Stimulated activated CD4-positive, alpha-beta T cell treated with anti-CD3 and anti-CD28 coated beads, Interleukin-1b, Interleukin-23, amount 100 ng/mL, for 4 hours (primary cell): Measurements from ENCODE around the gene TUBGCP2.
"Not testable (repeated sequence)": the region's sequence is repeated elsewhere in the genome, so short reads cannot be mapped to it uniquely, and the experiment has no call there.

Source experiments
- DNase-seq, 2 donors: peaks; one replicate each; pipeline ENCODE4 v3.0.0-alpha.2; 2020; ENCODE audit warnings: low read depth in 2 of 2

TUBGCP2 gene

GRCh38 chr10:133324857-133325260, 16.2 kb upstream of the TUBGCP2 start:
- DNase-seq = no peak

GRCh38 chr10:133324198-133324792, 15.6 kb upstream of the TUBGCP2 start:
- peak; percentile 41 to 45 for DNase-seq

GRCh38 chr10:133322064-133322709, 13.5 kb upstream of the TUBGCP2 start:
- DNase-seq = not testable (repeated sequence)

GRCh38 chr10:133320852-133321422, 12.3 kb upstream of the TUBGCP2 start:
- DNase-seq = not testable (repeated sequence)

- peak; percentile 36 to 60 for DNase-seq
Measured at GRCh38 chr10:133318494-133319127, 9.9 kb upstream of the TUBGCP2 start.

- DNase-seq = no peak
Measured at GRCh38 chr10:133316732-133317131, 8.1 kb upstream of the TUBGCP2 start.

- no peak for DNase-seq
Measured at GRCh38 chr10:133316266-133316665, 7.6 kb upstream of the TUBGCP2 start.

- DNase-seq = no peak
Measured at GRCh38 chr10:133315847-133316246, 7.2 kb upstream of the TUBGCP2 start.

GRCh38 chr10:133314911-133315310, 6.2 kb upstream of the TUBGCP2 start:
- DNase-seq = no peak

- DNase-seq = no peak
Measured at GRCh38 chr10:133313192-133313591, 4.5 kb upstream of the TUBGCP2 start.

GRCh38 chr10:133312769-133313145, 4.1 kb upstream of the TUBGCP2 start:
- DNase-seq = no peak

- DNase-seq = no peak
Measured at GRCh38 chr10:133312016-133312768, 3.5 kb upstream of the TUBGCP2 start.

- no peak for DNase-seq
Measured at GRCh38 chr10:133311570-133311969, 2.9 kb upstream of the TUBGCP2 start.

- no peak for DNase-seq
Measured at GRCh38 chr10:133310789-133311188, 2.1 kb upstream of the TUBGCP2 start.

GRCh38 chr10:133310399-133310755, 1.7 kb upstream of the TUBGCP2 start:
- no peak for DNase-seq

- DNase-seq = no peak
Measured at GRCh38 chr10:133309720-133310398, 1.2 kb upstream of the TUBGCP2 start.

GRCh38 chr10:133309100-133309719, 538 bp upstream of the TUBGCP2 start:
- DNase-seq = peak; percentile 94 to 95

GRCh38 chr10:133307776-133308420, 774 bp downstream of the TUBGCP2 start:
- peak; percentile 80 to 81 for DNase-seq

- no peak for DNase-seq
Measured at GRCh38 chr10:133306941-133307379, 1.7 kb downstream of the TUBGCP2 start.

GRCh38 chr10:133306097-133306476, 2.6 kb downstream of the TUBGCP2 start:
- DNase-seq = no peak

- DNase-seq = no peak
Measured at GRCh38 chr10:133303206-133303605, 5.5 kb downstream of the TUBGCP2 start.
